Heart right ventricle (tissue), 16 donors: ENCODE data around the gene NFE2. TPM values are rescaled to one million over a fixed set of nuclear protein-coding genes. Genes with fewer than 3 reads are reported as not detected.

Experiments
- ATAC-seq, 8 donors: fragments of 200-7000 bp; cut with Tn5 transposase; one replicate each; pipeline ENCODE4 v1.9.1; 2020; ENCODE audit warnings: mild to moderate bottlenecking in 8 of 8, moderate library complexity in 8 of 8, moderate number of reproducible peaks in 1 of 8
- DNase-seq, 2 donors: peaks; one replicate each; pipeline ENCODE4 v3.0.0-alpha.2; 2020
- H3K27ac ChIP-seq, 10 donors: fragments of 200-600 bp; sonication (generic) in 2 of 10; one replicate each; pipeline versions ENCODE4 v1.5.0 to v1.8.0; 2020 to 2022; ENCODE audit warnings: mild to moderate bottlenecking in 3 of 10
- H3K27me3 ChIP-seq, 7 donors: fragments of 200-600 bp; one replicate each; pipeline ENCODE4 v1.8.0; 2021 to 2022; ENCODE audit warnings: mild to moderate bottlenecking in 2 of 7
- H3K36me3 ChIP-seq, 9 donors: fragments of 200-600 bp; sonication (generic) in 1 of 9; one replicate each; pipeline versions ENCODE4 v1.5.0 to v1.8.0; 2020 to 2022; ENCODE audit warnings: mild to moderate bottlenecking in 2 of 9
- H3K4me1 ChIP-seq, 9 donors: fragments of 200-600 bp; sonication (generic) in 1 of 9; one replicate each; pipeline versions ENCODE4 v1.5.0 to v1.8.0; 2020 to 2022; ENCODE audit warnings: mild to moderate bottlenecking in 4 of 9
- H3K4me3 ChIP-seq, 10 donors: fragments of 200-600 bp; sonication (generic) in 2 of 10; one replicate each; pipeline versions ENCODE4 v1.5.0 to v1.8.0; 2020 to 2022; ENCODE audit warnings: mild to moderate bottlenecking in 7 of 10, moderate library complexity in 2 of 10
- H3K9me3 ChIP-seq, 11 donors: fragments of 200-600 bp in 10 of 11; sonication (generic) in 2 of 11; one replicate each; pipeline versions ENCODE4 v1.5.0 to v1.8.0; 2013 to 2022; ENCODE audit warnings: mild to moderate bottlenecking in 2 of 11, control low read depth in 1 of 11, moderate library complexity in 1 of 11
- WGBS, 2 donors: extraction: QIAGEN DNeasy Blood & Tissue Kit; methylation state at CpG; one replicate each; pipeline ENCODE4 v1.1.7; 2013; ENCODE audit warnings: inconsistent platforms in 1 of 2; 5-methylcytosine and 5-hydroxymethylcytosine counted together
- intact Hi-C, 10 donors: fragments of 100-400 bp; cut with DNase I; formaldehyde crosslinking; loops; one replicate each; pipeline versions ENCODE4 v1.11.1 to v1.14.2; 2022
- polyA plus RNA-seq, 2 donors: library from polyadenylated mRNA; stranded (reverse); fragments of 200-250 nt; gene quantifications; one replicate each; pipeline ENCODE4 v1.2.3, GENCODE V29; 2013
- total RNA-seq, 10 donors: library from RNA; stranded (reverse); fragmentation: NEBNext Ultra II Directional in 3 of 10; extraction: Animal tissue kit (Norgen Biotek cat#: 25700) in 3 of 10; gene quantifications; one replicate each; pipeline versions ENCODE4 v1.2.1 to v1.2.4, GENCODE V29; 2021 to 2023
- TF ChIP-seq, protein P1 (sequence below), 9 donors: fragments of 200-600 bp; sonication (generic) in 2 of 9; IDR thresholded peaks; one replicate each; pipeline versions ENCODE4 v1.5.0 to v1.8.0; 2021 to 2022; ENCODE audit warnings: antibody characterized with exemption in 9 of 9, mild to moderate bottlenecking in 5 of 9, moderate library complexity in 1 of 9
- donor health status: Arrhythmogenic right ventricular cardiomyopathy.
- donor health status: ischemic (EF 13 %, LVEDD 7.1; RV severe dilation, severe dysfunction).
- donor health status: healthy with polysubstance abuse.
- donor health status: DM: no; HTN: yes; CAD: no.
- donor health status: DM: no; HTN: no; CAD: no.
- donor health status: ischemic (EF 25% LVEDD 6.9; RV normal size, moderate dysfunction).
- donor health status: ischemic (EF 25% LVEDD 5.7; RV mildly dilated, moderate dysfunction).
- donor health status: healthy.
- donor health status: DM: yes; HTN: yes; CAD: no.
- donor health status: Ischemic cardiomyopathy.
- donor health status: ischemic (EF 35%, LVEDD 5.7; RV mildly dilated, moderate dysfunction).
- donor health status: nonischemic (EF 11% LVEDD 7.7; RV severe dilation, severe dysfunction).
- donor health status: DM: yes; HTN: yes; CAD: no.
- donor health status: PGD.
- donor health status: ischemic (EF 29% LVEDD 5.4; RV normal size, mild dysfunction).
- donor health status: nonischemic (EF 23%, LVEDD 6.1; RV moderate dilation, normal function).

Gene NFE2
- total and polyA plus RNA-seq, 12 donors = 0.17 to 1.4 (median 0.50) TPM; not detected in 2

DNA sequence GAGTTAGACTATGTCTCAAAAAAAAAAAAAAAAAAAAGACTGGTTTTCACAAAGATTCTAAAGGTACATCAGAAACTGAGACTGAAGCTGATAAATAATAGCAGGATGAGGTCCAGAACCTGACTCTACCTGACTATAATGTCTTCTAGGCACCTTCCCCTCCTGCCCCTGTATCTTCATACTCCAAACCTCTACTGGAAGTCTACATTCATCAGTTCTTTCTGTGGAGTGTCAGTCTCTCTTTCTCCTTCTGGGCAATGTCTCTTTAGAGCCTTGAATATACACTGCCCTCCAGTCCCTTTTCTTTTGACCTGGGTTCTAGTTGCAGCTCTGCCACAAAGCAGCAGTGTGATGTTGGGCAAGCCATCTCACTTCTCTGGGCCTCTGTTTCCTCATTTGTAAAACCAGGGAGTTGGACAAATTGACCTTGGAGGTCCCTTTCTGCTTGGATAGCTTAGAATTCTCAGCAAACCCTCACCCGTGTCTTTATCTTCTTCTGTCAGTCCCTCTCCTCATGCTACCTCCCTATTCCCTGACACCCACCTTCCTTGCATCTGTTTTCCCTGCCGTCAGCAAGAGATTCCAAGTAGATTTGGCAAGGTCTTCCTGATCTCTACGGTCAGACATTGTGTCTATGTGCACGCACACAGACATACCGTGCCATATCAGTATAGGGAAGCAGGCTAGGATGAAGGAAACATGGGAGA is 4.3 kb downstream of the NFE2 start:
- TF ChIP-seq, protein P1, sequence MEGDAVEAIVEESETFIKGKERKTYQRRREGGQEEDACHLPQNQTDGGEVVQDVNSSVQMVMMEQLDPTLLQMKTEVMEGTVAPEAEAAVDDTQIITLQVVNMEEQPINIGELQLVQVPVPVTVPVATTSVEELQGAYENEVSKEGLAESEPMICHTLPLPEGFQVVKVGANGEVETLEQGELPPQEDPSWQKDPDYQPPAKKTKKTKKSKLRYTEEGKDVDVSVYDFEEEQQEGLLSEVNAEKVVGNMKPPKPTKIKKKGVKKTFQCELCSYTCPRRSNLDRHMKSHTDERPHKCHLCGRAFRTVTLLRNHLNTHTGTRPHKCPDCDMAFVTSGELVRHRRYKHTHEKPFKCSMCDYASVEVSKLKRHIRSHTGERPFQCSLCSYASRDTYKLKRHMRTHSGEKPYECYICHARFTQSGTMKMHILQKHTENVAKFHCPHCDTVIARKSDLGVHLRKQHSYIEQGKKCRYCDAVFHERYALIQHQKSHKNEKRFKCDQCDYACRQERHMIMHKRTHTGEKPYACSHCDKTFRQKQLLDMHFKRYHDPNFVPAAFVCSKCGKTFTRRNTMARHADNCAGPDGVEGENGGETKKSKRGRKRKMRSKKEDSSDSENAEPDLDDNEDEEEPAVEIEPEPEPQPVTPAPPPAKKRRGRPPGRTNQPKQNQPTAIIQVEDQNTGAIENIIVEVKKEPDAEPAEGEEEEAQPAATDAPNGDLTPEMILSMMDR (IDR thresholded peaks at IDR 0.05) = no peak
- Histone ChIP-seq H3K27ac (peak overlapping the region in 1 of 10 donors; percentile 76), H3K36me3 (peaks cover 0 to 9% (median 0%) of the 10 kb centered on the region in 9 donors), H3K27me3 (peaks cover 7 to 34% (median 24%) of the 10 kb centered on the region in 7 donors), H3K9me3 (no peaks in the 10 kb centered on the region), H3K4me1 (peaks cover 0 to 26% (median 7%) of the 10 kb centered on the region in 9 donors), H3K4me3 (peak overlapping the region in 1 of 10 donors; percentile 49)
- ATAC-seq (no peak), DNase-seq (no peak)
- intact Hi-C loops = loop anchor here in 4 of 10 donors (10.0 kb wide), 1 partner anchor 68 kb away; the partner anchor contains the start of gene GPR84 (in 4 of the 4)
- WGBS, 2 donors = 65 to 67% methylated on average over 5 of the region's 5 CpGs

DNA sequence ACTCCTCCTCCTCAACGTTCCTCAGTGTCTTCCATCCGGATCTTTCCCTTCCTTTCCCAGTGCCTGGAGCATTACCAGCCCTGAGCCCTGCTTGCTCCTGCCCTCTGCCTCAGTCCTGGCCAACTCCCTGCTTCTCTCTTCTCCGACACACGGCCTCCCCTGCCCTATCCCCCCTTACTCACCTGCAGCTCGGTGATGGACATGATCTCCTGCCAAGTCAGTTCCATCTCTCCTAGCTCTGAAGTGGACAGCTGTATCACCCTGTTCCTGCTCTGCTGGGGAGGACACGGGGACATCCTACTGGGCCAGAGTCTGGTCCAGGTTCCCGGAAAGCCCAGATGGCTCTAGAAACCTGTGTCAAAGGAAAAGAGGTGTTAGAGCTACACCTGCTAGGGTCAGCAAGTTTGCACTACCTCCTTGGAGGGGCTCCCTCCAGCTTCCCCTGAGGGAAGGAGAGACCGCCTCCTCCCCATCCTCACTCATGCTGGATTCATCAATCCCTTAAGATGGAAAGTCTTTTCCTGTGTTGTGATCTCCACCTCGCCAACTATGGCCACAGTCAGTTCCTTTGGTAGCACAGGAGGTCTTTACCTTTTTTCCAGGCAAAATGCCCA is 5.8 kb downstream of the NFE2 start:
- Histone ChIP-seq H3K9me3 (no peaks in the 10 kb centered on the region), H3K4me1 (peaks cover 0 to 12% (median 0%) of the 10 kb centered on the region in 9 donors), H3K4me3 (peak overlapping the region in 1 of 10 donors; percentile 20), H3K27me3 (peaks cover 7 to 20% (median 12%) of the 10 kb centered on the region in 7 donors), H3K36me3 (peaks cover 0 to 9% (median 0%) of the 10 kb centered on the region in 9 donors), H3K27ac (peak overlapping the region in 1 of 10 donors; percentile 38)
- intact Hi-C loops = loop anchor here in 8 of 10 donors (2.0 to 10.0 kb wide), 5 partner anchors 32 to 73 kb away; partner anchors contain the start of genes GPR84 (in 7 of the 8) and COPZ1 (in 1 of the 8)
- ATAC-seq (peak in 1 of 8 donors; percentile 6), DNase-seq (no peak)
- WGBS, 2 donors = 79 to 82% methylated on average over 9 of the region's 9 CpGs
- TF ChIP-seq, protein P1 (IDR thresholded peaks at IDR 0.05) = no peak

DNA sequence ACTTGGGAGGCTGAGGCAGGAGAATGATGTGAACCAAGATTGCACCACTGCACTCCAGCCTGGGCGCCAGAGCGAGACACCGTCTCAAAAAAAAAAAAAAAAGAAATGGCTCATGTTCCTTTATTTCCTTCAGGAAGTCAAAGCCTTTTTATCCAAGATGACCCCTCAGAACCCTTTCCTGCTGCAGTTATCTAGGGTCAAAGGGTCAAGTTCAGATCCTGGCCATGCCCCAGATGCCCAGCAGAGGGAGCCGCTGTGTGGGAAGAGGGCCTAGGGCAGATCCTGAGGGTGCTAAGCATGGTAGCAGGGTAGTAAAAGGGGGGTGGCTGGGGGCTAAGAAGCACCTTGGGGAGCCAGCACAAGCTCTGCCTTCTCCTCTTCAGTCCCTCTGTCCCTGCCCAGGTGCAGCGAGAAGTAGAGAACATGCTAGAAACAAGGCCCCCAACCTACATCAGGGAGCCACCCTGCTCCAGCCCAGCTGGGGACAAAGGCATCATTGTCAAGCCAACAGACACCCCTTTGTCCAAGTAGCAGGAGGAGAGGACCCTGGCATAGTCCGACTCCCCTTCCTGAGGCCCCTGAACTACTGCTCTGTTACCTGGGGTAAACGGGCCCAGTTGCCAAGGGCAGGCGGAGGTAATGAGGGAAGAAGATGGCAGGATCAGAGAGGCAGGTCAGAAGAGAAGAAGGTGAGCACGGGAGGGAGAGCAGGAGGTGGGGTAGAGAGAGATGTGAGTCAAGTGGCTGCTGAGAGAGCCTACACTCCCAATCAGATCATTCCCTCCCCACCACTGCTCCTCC is 6.5 kb downstream of the NFE2 start:
- 66 to 72% methylated on average over 9 of the region's 9 CpGs for WGBS, 2 donors
- ATAC-seq (peak in 7 of 8 donors; percentile 32 to 70 (median 59)), DNase-seq (peak in 1 of 2 donors; percentile 58)
- H3K9me3 ChIP-seq = no peaks in the 10 kb centered on the region
- peaks cover 0 to 14% (median 0%) of the 10 kb centered on the region in 9 donors for H3K36me3 ChIP-seq
- H3K27me3 ChIP-seq = peaks cover 4 to 13% (median 9%) of the 10 kb centered on the region in 7 donors
- H3K4me1 ChIP-seq = peaks cover 0 to 8% (median 0%) of the 10 kb centered on the region in 9 donors
- intact Hi-C loops = loop anchor here in 8 of 10 donors (2.0 to 10.0 kb wide), 5 partner anchors 33 to 72 kb away; partner anchors contain the start of genes GPR84 (in 7 of the 8) and COPZ1 (in 1 of the 8)
- peak overlapping the region in 1 of 10 donors; percentile 38 for H3K27ac ChIP-seq
- TF ChIP-seq, protein P1 (IDR thresholded peaks at IDR 0.05) = peak in 8 of 9 donors; percentile 10 to 75 (median 63)
- H3K4me3 ChIP-seq = peak overlapping the region in 1 of 10 donors; percentile 20
